GM19455 (cell line): ENCODE results near the gene DENND2A.
"Not testable (repeated sequence)": the region's sequence is repeated elsewhere in the genome, so short reads cannot be mapped to it uniquely, and the experiment has no call there.

Experiments
- ATAC-seq: cut with Tn5 transposase; IDR thresholded peaks from one replicate; pipeline ENCODE4 v1.9.1; 2021; ENCODE audit not compliant: unreplicated experiment

Gene DENND2A, protein sequence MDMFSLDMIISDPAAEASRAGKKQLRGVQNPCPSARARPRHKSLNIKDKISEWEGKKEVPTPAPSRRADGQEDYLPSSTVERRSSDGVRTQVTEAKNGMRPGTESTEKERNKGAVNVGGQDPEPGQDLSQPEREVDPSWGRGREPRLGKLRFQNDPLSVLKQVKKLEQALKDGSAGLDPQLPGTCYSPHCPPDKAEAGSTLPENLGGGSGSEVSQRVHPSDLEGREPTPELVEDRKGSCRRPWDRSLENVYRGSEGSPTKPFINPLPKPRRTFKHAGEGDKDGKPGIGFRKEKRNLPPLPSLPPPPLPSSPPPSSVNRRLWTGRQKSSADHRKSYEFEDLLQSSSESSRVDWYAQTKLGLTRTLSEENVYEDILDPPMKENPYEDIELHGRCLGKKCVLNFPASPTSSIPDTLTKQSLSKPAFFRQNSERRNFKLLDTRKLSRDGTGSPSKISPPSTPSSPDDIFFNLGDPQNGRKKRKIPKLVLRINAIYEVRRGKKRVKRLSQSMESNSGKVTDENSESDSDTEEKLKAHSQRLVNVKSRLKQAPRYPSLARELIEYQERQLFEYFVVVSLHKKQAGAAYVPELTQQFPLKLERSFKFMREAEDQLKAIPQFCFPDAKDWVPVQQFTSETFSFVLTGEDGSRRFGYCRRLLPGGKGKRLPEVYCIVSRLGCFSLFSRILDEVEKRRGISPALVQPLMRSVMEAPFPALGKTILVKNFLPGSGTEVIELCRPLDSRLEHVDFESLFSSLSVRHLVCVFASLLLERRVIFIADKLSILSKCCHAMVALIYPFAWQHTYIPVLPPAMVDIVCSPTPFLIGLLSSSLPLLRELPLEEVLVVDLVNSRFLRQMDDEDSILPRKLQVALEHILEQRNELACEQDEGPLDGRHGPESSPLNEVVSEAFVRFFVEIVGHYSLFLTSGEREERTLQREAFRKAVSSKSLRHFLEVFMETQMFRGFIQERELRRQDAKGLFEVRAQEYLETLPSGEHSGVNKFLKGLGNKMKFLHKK

DNA sequence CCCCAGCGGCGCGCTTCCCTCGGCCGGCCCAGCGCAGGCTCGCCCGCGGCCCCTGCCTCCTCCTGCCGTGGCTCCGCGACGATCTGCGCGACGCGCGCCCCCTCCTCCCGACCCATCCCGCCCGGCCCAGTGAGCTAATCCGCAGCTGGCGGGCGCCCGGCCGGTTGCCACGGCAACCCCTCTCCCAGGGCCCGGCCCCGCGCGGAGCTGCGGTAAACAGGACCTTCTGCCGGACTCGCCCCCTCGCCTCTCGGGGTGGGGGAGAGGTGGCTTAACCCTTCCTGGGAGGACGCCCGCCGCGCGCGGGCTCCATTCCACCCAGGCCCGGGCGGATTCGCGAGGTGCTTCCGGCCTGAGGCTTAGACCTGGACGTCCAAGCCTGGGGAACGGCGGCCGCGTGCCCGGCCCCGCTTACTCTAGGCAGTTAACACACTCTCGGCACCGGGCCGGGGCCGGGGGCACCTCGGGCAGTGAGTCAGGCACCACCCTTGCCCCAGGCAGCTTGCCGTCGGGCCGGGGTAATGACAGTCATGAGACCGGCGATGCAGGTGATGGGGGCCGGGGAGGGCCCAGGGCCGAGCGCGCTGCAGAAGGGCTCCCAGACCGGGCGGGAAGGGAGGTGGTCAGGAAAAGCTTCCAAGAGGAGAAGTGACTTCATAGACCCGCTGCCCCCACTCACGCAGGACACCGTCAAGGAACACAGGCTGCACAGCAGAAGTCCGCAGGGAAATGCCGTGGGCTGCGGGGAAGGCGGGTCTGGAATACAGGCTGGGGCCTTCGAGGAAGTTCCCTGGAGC lies at the start of gene DENND2A:
TSS of gene DENND2A (minus strand) at position 87 of the 797 bp plus-strand sequence. CDS start 38,416 bp downstream, outside the sequence.
- no peak for ATAC-seq

- no peak for ATAC-seq
These were observed 48.9 kb upstream of the DENND2A start for GRCh38 chr7:140689199-140690152.

DNA sequence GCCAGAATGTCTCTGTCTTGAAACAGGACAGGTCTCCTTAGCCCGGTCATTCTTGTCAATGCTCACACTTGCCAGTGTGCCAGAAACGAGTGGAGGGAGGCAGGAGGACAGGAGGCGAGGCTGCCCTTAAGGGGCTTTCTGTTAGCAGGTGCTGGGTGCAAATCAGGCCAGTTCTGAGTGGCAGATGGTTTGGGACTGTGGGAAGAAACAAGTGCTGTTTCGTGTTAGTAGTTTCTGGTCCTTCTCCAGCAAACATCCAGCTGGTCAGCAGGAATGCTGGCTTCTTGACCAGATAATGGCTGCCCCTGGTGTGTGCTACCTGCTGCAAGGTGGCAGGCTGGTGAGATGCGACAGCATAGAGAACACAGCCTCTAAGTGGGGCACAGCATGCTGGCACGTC lies 47.7 kb upstream of the DENND2A start:
- no peak for ATAC-seq

- ATAC-seq = no peak
These were observed 46.3 kb upstream of the DENND2A start for GRCh38 chr7:140686921-140687320.

GRCh38 chr7:140685407-140686087 lies 44.9 kb upstream of the DENND2A start:
- no peak for ATAC-seq

DNA sequence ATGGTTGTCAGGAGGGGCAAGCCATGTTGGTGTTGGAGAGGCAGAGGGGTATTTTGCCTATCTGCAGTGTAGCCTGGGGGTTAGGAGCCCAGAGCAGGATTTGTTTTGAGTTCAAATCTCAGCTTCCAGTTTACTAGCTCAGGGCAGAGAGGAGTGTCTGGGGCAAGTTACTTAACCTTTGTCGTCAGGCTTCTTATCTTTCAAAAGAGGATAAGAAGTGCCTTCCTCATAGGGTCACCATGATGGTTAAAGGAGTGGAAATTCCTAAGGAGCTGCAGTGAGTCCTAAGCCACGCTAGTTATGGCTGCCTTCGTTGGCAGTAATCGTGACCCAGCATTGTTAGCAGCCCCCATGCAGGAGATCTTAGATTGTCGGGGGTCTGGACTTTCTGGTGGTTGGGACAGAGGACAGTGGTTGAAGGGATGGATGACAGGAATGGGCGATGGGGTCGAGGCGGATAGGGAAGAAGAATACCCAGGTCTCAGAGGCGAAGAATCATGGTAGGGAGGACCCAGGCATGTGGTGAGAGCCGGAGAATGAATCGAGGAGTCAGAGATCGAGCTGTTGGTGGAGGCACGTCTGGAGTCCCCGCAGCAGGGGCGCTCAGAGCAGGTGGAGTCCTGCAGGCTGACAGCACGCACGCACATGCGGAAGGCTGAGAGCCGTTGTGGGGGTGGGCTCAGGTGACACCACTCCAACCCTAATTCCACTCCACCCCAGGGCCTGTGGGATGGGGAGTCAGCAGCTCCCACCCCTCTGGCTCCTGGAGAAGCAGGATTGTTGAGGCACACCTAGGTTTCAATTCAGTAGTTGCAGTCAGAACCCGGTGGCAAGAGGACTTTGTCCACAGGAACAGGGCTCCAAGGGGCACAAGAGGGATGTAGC lies 43.7 kb upstream of the DENND2A start:
- no peak for ATAC-seq

- ATAC-seq = no peak
These were observed 43.0 kb upstream of the DENND2A start for GRCh38 chr7:140683657-140684056.

DNA sequence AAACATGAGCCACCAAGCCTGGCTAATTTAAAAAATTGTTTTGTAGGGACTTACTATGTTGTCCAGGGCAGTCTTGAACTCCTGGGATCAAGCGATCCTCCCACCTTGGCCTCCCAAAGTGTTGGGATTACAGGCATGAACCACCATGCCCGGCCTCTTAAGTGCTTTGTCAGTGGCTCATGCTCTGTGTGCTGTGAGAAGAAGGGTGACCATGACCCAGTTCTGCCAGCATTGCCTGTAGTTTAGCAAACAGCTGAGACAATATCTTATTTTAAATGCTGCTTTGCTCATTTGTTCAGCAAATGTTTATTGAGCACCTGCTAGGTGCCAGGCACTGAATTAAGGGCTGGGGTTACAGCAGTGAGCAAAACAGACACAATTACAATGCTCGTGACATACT lies 41.2 kb upstream of the DENND2A start:
- no peak for ATAC-seq

- no peak for ATAC-seq
These were observed 40.3 kb upstream of the DENND2A start for GRCh38 chr7:140680886-140681285.

GRCh38 chr7:140679186-140679585 lies 38.6 kb upstream of the DENND2A start:
- no peak for ATAC-seq

- ATAC-seq = no peak
These were observed 38.2 kb upstream of the DENND2A start for GRCh38 chr7:140678816-140679130.

DNA sequence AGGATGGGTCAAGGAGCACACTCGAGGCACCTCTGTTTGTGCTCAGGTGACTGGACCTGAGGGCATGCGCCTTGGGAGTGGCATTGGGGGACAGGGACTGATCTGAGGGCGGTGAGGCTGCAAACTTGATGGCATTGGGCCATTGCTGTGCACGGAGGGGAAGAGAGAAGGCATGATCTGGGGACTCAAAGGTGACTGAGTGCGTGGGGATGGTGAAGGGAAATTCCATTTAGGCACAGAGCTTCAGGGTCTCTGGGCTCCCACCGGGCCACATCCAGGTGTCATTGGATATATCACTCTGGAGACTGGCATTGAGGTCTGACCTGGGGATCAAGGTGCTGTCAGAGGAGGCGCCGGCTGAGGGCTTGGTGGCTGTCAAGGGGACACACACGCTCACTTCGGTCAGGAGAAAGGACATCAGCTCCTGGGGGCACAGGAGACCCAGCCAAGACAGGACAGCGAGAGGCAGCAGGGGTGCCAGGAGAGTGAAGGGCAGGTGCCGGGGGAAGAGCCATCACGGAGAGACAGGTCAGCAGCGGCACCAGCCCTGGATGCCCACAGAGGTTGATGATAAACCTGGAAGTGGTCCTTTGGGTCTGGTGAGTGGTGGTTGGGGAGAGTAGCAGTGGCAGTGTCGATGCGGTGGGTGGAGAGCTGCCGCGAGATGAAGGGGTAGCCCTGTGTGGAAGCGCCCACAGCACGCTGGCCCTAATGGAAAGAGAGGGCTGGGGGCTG lies 37.6 kb upstream of the DENND2A start:
- ATAC-seq = no peak

DNA sequence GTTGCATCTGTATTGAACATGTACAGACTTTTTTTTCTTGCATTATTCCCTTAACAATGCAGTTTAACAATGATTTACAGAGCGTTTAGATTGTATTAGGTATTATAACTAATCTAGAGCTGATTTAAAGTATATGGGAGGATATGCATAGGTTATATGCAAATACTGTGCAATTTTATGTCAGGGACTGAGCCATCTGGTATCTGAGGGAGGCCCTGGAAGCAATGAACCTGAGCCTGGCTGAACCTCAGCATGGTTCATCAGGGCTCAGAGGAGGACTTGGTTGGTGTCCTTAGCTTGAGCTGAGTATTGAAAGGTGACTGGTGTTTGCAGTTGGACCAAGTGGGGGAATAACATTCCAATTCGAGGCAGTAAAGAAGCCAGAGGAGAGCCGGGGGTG lies 36.9 kb upstream of the DENND2A start:
- ATAC-seq = no peak

- ATAC-seq = not testable (repeated sequence)
These were observed 36.3 kb upstream of the DENND2A start for GRCh38 chr7:140676956-140677355.

GRCh38 chr7:140676306-140676705 lies 35.7 kb upstream of the DENND2A start:
- ATAC-seq = peak; percentile 37

DNA sequence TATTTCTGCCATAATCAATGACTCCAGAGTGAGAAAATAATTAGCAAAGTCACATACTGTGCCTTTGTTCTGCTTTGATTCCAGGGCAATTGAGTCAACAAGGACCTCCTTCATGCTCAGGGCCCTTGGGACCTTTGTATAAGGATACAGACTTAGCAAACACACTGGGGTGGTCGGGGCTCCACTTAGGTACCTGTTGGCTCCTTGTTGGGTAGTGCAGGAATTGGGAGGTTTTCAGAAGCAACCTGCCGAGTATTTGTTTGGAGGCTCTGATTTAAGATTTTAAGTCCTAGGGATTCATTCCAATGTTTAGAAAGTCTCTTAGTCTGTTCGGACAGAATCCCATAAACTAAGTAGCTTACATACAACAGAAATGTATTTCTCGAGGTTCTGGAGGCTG lies 35.1 kb upstream of the DENND2A start:
- no peak for ATAC-seq

GRCh38 chr7:140674899-140675701 lies 34.5 kb upstream of the DENND2A start:
- no peak for ATAC-seq
